Esophagus squamous epithelium (tissue), 5 donors: ENCODE measurements around the gene PARD3. TPM values are rescaled to one million over a fixed set of nuclear protein-coding genes. Genes with fewer than 3 reads are reported as not detected.
A peak's percentile ranks its signal among the peaks of the same experiment; 100 is the strongest.

Source experiments
- DNase-seq: peaks from one replicate; lab custom pipeline; 2025; lab: John Stamatoyannopoulos, UW
- H3K27ac ChIP-seq, 4 donors: fragments of 200-600 bp; sonication (generic); one replicate each; pipeline ENCODE4 v1.5.1; 2016 to 2019; ENCODE audit warnings: mild to moderate bottlenecking in 1 of 4
- H3K27me3 ChIP-seq, 4 donors: fragments of 200-600 bp; sonication (generic); 1 replicate in 3 of 4; 2 replicates in 1 of 4; pipeline versions ENCODE4 v1.5.1 to v1.6.0; 2017 to 2021; ENCODE audit warnings: antibody characterized with exemption in 1 of 4
- H3K36me3 ChIP-seq, 3 donors: fragments of 200-600 bp; sonication (generic); one replicate each; pipeline ENCODE4 v1.5.1; 2016 to 2019
- H3K4me1 ChIP-seq, 3 donors: fragments of 200-600 bp; sonication (generic); one replicate each; pipeline ENCODE4 v1.5.1; 2017 to 2019
- H3K4me3 ChIP-seq, 4 donors: fragments of 200-600 bp; sonication (generic); 1 replicate in 3 of 4; 2 replicates in 1 of 4; pipeline ENCODE4 v1.5.1; 2016 to 2019; ENCODE audit warnings: mild to moderate bottlenecking in 2 of 4, moderate library complexity in 1 of 4
- H3K9me3 ChIP-seq, 3 donors: fragments of 200-600 bp; sonication (generic); one replicate each; pipeline ENCODE4 v1.5.1; 2016 to 2019
- POLR2A ChIP-seq, 4 donors: fragments of 450-650 bp; IDR thresholded peaks; one replicate each; pipeline ENCODE4 v1.6.1; 2017; ENCODE audit warnings: antibody characterized with exemption in 4 of 4, mild to moderate bottlenecking in 4 of 4, moderate library complexity in 3 of 4
- WGBS, 2 donors: methylation state at CpG; one replicate each; pipeline ENCODE4 v1.1.5; 2018; 5-methylcytosine and 5-hydroxymethylcytosine counted together
- intact Hi-C: fragments of 100-400 bp; cut with DNase I; formaldehyde crosslinking; loops from one replicate; pipeline ENCODE4 v1.15.0; 2022
- total RNA-seq, 4 donors: library from RNA; depleted of rRNA; stranded (reverse); fragments of >200 nt; gene quantifications; one replicate each; pipeline ENCODE4 v1.1.0, GENCODE V29; 2016
- TF ChIP-seq, protein P1 (sequence below), 6 experiments: fragments of 450-650 bp in 4 of 6; fragments of 200-600 bp in 2 of 6; sonication (generic) in 2 of 6; IDR thresholded peaks; one replicate each; pipeline ENCODE4 v1.5.1; 2016 to 2019; ENCODE audit warnings: antibody characterized with exemption in 6 of 6, mild to moderate bottlenecking in 4 of 6, moderate library complexity in 4 of 6
- donor health status: DM: yes; HTN: yes; CAD: no.

Gene PARD3
- total RNA-seq, 4 donors from 2014 or later: 57.3 to 114 (median 81.7) TPM

- no peak for DNase-seq
- WGBS, 2 donors: 45 to 46% methylated on average over 5 of the region's 5 CpGs
- H3K27ac ChIP-seq: peak overlapping the region in 3 of 4 donors; percentile 18 to 55 (median 43)
- intact Hi-C loops: no loop called here
- no peaks in the 10 kb centered on the region for H3K27me3 ChIP-seq
- no peaks in the 10 kb centered on the region for H3K9me3 ChIP-seq
- no peak overlapping the region for H3K4me3 ChIP-seq
- peaks cover 11 to 74% (median 33%) of the 10 kb centered on the region in 3 donors for H3K4me1 ChIP-seq
- TF ChIP-seq, protein P1, sequence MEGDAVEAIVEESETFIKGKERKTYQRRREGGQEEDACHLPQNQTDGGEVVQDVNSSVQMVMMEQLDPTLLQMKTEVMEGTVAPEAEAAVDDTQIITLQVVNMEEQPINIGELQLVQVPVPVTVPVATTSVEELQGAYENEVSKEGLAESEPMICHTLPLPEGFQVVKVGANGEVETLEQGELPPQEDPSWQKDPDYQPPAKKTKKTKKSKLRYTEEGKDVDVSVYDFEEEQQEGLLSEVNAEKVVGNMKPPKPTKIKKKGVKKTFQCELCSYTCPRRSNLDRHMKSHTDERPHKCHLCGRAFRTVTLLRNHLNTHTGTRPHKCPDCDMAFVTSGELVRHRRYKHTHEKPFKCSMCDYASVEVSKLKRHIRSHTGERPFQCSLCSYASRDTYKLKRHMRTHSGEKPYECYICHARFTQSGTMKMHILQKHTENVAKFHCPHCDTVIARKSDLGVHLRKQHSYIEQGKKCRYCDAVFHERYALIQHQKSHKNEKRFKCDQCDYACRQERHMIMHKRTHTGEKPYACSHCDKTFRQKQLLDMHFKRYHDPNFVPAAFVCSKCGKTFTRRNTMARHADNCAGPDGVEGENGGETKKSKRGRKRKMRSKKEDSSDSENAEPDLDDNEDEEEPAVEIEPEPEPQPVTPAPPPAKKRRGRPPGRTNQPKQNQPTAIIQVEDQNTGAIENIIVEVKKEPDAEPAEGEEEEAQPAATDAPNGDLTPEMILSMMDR (IDR thresholded peaks at IDR 0.05): no peak
- TF ChIP-seq POLR2A (IDR thresholded peaks at IDR 0.05): no peak
- H3K36me3 ChIP-seq: peaks cover 0 to 27% (median 0%) of the 10 kb centered on the region in 3 donors
Observed at GRCh38 chr10:34697351-34698247, 117.5 kb downstream of the PARD3 start.

GRCh38 chr10:34696423-34696822, 118.7 kb downstream of the PARD3 start:
- H3K4me3 ChIP-seq: no peak overlapping the region
- 20 to 28% methylated on average over 2 of the region's 2 CpGs for WGBS, 2 donors
- H3K9me3 ChIP-seq: no peaks in the 10 kb centered on the region
- intact Hi-C loops: no loop called here
- TF ChIP-seq, protein P1 (IDR thresholded peaks at IDR 0.05): no peak
- no peaks in the 10 kb centered on the region for H3K27me3 ChIP-seq
- DNase-seq: no peak
- H3K27ac ChIP-seq: peak overlapping the region in 3 of 4 donors; percentile 27 to 47 (median 36)
- H3K36me3 ChIP-seq: peaks cover 0 to 31% (median 0%) of the 10 kb centered on the region in 3 donors
- peaks cover 0 to 62% (median 21%) of the 10 kb centered on the region in 3 donors for H3K4me1 ChIP-seq

GRCh38 chr10:34690383-34691049, 124.6 kb downstream of the PARD3 start:
- WGBS, 2 donors: 40 to 62% methylated on average over 10 to 13 of the region's 13 CpGs
- DNase-seq: no peak
- H3K27me3 ChIP-seq: no peaks in the 10 kb centered on the region
- peaks cover 6 to 49% (median 16%) of the 10 kb centered on the region in 3 donors for H3K4me1 ChIP-seq
- intact Hi-C loops: no loop called here
- H3K36me3 ChIP-seq: peaks cover 0 to 26% (median 0%) of the 10 kb centered on the region in 3 donors
- no peak overlapping the region for H3K4me3 ChIP-seq
- TF ChIP-seq POLR2A (IDR thresholded peaks at IDR 0.05): no peak
- TF ChIP-seq, protein P1 (IDR thresholded peaks at IDR 0.05): no peak
- no peaks in the 10 kb centered on the region for H3K9me3 ChIP-seq
- peak overlapping the region; percentile 6 to 69 (median 28) for H3K27ac ChIP-seq

DNA sequence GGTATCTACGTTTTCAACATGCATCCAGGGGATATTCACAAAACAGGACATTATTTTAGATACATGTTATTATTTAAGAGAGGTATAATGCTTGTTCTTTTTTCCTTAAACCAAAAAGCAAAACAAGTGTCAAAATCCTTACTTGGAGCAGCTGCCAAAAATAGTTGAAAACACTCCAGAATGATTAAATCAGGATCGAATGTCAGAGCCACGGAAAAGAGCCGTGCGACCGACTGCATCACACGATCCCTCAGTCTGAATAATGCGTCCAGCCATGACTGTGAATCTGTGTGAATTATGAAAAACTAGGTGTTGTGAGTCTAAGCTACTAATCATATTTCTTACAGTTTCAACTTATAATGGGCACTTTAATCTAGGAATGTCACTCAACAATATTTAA, 126.0 kb downstream of the PARD3 start:
- Histone ChIP-seq H3K27me3 (no peaks in the 10 kb centered on the region), H3K9me3 (no peaks in the 10 kb centered on the region), H3K4me1 (peaks cover 6 to 43% (median 11%) of the 10 kb centered on the region in 3 donors), H3K4me3 (no peak overlapping the region), H3K27ac (peak overlapping the region in 1 of 4 donors; percentile 1), H3K36me3 (peaks cover 0 to 15% (median 0%) of the 10 kb centered on the region in 3 donors)
- intact Hi-C loops: no loop called here
- no peak for DNase-seq
- 31 to 37% methylated on average over 8 of the region's 8 CpGs for WGBS, 2 donors
- TF ChIP-seq, protein P1 (IDR thresholded peaks at IDR 0.05): no peak
- TF ChIP-seq POLR2A (IDR thresholded peaks at IDR 0.05): no peak
